AG04449 (cell line): ENCODE results near the gene PDZK1IP1.

Experiments
- CTCF ChIA-PET: fragments of 350-600 bp; formaldehyde crosslinking; extraction: SDS; loops from one replicate; lab custom pipeline; 2021; ENCODE audit warnings: antibody characterized with exemption; lab: Yijun Ruan, JAX
- POLR2A ChIA-PET: fragments of 400-600, 350-600 bp; formaldehyde crosslinking; extraction: SDS; loops from one replicate; lab custom pipeline; 2020; ENCODE audit warnings: antibody characterized with exemption, inconsistent platforms; lab: Yijun Ruan, JAX
- DNase-seq: peaks from one replicate; pipeline ENCODE4 v3.0.0-alpha.2; 2010; ENCODE audit warnings: low read depth, low spot score
- H3K4me3 ChIP-seq: 2 replicates; pipeline ENCODE4 v1.5.1; 2011; ENCODE audit warnings: low read depth, mild to moderate bottlenecking, control low read depth, low read length
- TF ChIP-seq, protein P1 (sequence below): IDR thresholded peaks from one replicate; pipeline ENCODE4 v1.5.1; 2011; ENCODE audit warnings: mild to moderate bottlenecking, moderate library complexity, low read length, control low read depth, inconsistent platforms; ENCODE audit not compliant: insufficient read depth; ENCODE audit errors: missing control alignments

Gene PDZK1IP1

DNA sequence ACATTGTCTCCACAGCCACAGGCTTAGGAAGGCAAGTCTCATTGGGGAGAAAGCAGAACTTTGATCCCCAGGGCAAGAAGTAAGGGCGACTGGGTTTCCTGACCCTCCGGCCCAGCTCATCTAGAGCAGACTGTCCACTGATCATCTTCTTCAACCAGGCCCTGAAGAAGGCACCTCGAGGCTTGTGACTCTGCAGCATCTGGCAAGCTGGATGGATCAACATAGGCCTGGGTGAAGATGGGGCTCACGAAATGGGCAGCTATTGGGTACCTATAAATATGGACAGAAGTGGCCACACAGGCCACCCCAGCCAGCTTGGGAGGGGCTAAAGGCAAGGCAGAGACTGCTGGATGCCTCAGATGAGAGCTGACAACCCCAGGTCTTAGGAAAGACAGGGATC is 29.2 kb upstream of the PDZK1IP1 start:
- TF ChIP-seq, protein P1, sequence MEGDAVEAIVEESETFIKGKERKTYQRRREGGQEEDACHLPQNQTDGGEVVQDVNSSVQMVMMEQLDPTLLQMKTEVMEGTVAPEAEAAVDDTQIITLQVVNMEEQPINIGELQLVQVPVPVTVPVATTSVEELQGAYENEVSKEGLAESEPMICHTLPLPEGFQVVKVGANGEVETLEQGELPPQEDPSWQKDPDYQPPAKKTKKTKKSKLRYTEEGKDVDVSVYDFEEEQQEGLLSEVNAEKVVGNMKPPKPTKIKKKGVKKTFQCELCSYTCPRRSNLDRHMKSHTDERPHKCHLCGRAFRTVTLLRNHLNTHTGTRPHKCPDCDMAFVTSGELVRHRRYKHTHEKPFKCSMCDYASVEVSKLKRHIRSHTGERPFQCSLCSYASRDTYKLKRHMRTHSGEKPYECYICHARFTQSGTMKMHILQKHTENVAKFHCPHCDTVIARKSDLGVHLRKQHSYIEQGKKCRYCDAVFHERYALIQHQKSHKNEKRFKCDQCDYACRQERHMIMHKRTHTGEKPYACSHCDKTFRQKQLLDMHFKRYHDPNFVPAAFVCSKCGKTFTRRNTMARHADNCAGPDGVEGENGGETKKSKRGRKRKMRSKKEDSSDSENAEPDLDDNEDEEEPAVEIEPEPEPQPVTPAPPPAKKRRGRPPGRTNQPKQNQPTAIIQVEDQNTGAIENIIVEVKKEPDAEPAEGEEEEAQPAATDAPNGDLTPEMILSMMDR, result no peak
- no peak for DNase-seq
- CTCF ChIA-PET, result no interaction called here
- H3K4me3 ChIP-seq, result no peak overlapping the region
- POLR2A ChIA-PET, result no interaction called here

DNA sequence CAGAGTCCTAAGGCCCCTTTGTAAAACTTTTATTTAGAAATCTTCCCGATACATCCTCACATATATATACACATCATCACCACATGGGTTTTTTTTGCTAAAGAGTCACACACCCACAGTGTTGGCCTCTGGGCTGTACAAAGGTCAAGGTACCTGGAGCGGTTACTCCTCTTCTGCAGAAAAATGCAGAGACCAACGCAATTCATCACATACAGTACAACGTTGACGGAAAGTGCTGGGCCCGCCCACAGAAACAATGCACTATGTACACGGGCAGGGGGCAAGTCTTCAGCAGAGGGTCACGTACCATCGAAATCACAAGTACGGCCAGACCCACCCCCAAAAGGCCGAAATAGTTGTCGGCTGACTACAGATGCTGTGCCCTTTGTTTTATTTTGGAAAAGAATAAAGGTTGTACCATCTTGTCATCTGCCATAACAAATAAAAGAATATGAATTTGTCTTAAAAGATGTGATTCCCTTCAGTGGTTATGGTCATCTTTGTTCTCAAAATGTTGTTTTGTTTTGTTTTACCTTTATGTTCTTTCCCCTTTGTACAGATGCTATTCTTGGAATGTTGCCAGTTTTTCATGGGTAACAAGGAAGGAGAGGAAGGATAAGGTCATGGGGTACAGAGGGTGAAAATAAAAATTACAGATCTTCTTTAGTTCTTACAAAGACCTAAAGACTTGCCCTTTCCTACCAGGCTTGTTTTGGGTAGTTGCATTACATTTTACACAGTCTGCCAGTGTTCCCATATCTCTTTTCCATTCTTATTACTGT is 26.6 kb upstream of the PDZK1IP1 start:
- no peak for DNase-seq
- TF ChIP-seq, protein P1, result no peak
- no peak overlapping the region for H3K4me3 ChIP-seq
- ChIA-PET CTCF (no interaction called here), POLR2A (no interaction called here)

GRCh38 chr1:47215713-47216112 is 25.9 kb upstream of the PDZK1IP1 start:
- TF ChIP-seq, protein P1, result no peak
- POLR2A ChIA-PET, result no interaction called here
- DNase-seq, result no peak
- H3K4me3 ChIP-seq, result no peak overlapping the region
- CTCF ChIA-PET, result interaction anchor here (1.0 to 1.1 kb wide), 2 partner anchors 11 to 47 kb away, joined by 3 to 4 read pairs; no protein-coding TSS in a partner anchor

GRCh38 chr1:47214549-47214948 is 24.7 kb upstream of the PDZK1IP1 start:
- POLR2A ChIA-PET, result no interaction called here
- TF ChIP-seq, protein P1, result no peak
- no peak overlapping the region for H3K4me3 ChIP-seq
- DNase-seq, result no peak
- CTCF ChIA-PET, result no interaction called here

GRCh38 chr1:47213230-47213963 is 23.6 kb upstream of the PDZK1IP1 start:
- no peak for DNase-seq
- TF ChIP-seq, protein P1, result no peak
- POLR2A ChIA-PET, result no interaction called here
- H3K4me3 ChIP-seq, result no peak overlapping the region
- CTCF ChIA-PET, result interaction anchor here (3.4 kb wide), 1 partner anchor 20 kb away, joined by 12 read pairs; no protein-coding TSS in a partner anchor

- ChIA-PET POLR2A (no interaction called here), CTCF (interaction anchor here (1.4 to 3.4 kb wide), 2 partner anchors 19 to 50 kb away, joined by 3 to 12 read pairs; no protein-coding TSS in a partner anchor)
- H3K4me3 ChIP-seq, result no peak overlapping the region
- TF ChIP-seq, protein P1, result no peak
- no peak for DNase-seq
Observed at GRCh38 chr1:47212636-47213229, 22.9 kb upstream of the PDZK1IP1 start.
